ENCODE measurements around the gene CPVL.
"Not testable (repeated sequence)": the region's sequence is repeated elsewhere in the genome, so short reads cannot be mapped to it uniquely, and the experiment has no call there.

CPVL gene

DNA sequence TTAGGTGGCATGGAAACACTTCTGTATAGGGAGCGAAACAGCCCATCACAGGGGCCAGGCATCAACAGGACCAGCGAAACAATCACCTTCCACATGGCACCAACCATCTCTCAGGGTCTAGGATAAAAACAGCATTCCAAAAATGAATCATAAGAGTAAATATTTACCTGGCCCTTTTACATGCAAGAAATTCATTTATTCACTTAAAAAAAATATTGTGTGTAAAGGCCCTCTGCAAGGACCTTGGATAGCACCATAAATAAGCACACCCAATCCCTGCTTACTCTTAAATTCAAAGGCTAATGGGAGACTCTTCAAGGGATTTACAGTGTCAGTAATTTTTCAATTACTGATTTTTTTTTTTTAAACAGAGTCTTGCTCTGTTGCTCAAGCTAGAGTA, 25.4 kb downstream of the CPVL start:
- no peak for DNase-seq (ENCODE audit: low read depth in 2 of 3, low spot score in 1 of 3)

DNA sequence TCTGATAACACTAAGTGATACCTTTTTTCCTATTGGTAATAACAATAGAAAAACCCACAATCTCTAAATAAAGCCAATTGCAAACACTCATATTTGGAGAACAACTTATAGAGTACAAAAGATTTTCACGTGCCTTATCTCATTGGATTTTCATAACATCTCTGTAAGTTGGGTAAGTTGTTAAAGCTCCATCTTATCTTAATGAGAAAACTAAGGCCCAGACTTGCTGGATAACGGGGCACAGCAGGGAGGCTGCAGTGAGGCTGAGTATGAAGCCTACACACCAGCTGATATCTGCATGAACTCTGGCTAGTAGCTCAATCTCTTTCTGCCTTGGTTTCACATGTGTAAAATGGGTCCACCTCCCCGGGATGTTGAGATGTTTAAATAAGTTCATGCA, 26.8 kb downstream of the CPVL start:
- DNase-seq (ENCODE audit: low read depth in 2 of 3, low spot score in 1 of 3), result no peak

DNA sequence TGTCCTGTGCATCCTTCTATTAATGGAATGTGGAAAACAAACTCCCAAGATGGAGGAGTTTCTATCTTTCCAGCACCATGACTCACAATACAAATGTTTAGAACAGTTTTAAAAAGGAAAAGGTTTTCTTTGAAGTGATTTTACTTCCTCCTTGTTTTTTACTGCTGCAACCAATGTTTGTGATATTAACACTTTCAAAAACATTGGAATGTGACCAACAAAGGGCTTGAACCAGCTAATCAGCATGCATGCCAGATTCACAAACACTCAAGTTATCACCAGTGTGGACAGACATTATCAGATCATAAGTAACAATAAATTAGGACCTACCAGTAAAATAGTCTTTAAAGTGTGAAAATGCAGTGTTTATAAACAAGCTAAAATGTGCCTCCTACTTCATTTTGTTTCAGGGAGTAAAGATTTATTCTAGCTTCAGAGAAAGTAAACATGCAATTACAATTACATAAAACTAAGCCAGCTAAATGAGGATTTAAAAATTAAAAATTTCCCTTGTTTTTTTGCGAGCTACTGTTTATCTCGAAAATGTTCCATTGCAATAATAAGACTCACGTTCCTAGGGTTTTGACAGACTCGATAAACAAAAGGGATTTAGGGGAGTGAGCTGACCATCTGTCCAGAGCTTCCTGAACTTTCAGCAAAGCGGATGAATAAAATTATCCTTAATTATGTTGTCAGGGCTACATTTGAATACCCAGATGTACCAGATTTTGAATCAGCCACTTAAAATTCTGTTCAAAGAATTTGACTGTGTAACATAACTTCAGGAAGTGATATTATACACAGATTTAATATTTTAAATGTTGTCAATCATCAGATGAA, 29.8 kb downstream of the CPVL start:
- no peak for DNase-seq (ENCODE audit: low read depth in 2 of 3, low spot score in 1 of 3)

DNA sequence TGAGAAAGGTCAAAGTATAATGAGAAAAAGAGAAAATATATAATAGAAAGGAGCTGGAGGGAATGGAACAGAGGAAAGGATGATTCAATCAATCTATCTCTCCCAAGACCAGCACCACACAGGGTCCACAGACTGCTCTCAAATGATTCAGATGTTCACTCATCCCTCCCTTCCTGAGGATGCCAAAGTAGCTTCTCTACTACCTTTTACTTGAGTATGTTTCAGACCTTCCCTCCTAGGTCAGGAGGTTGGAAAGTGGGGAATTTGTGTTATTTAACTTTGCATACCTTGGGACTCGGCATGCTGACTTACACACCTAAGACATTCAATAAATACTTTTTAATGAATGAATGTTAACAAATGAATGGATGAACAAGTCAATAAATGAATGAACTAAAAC, 30.6 kb downstream of the CPVL start:
- DNase-seq (ENCODE audit: low read depth in 2 of 3, low spot score in 1 of 3), result no peak

DNA sequence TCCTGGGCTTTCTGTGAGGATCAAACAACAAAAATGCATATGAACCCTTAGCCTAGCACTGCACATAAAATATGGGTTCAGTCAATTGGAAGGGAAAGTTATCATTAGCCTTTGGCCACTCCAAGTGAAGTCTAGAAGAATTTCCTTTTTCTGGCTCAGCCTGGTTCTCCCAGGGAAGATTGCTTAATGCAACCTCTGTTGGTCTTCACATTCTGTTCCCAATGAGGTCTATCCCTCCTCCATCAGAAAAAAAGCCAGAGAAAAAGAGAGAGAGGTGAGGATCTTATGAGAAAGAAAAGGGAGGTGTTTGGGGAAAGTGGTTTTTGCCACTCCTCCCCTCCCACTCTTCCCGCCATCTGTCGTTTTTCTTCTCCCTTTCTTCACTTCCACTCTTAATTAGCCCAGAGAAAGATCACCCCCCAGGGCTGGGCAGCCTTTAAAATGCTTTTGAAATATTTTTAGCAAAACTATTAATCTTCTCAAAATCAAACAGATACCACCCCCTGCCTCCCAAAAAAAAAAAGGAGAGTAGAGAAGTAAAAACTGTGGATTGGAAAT, 31.1 kb downstream of the CPVL start:
- no peak for DNase-seq (ENCODE audit: low read depth in 2 of 3, low spot score in 1 of 3)

DNA sequence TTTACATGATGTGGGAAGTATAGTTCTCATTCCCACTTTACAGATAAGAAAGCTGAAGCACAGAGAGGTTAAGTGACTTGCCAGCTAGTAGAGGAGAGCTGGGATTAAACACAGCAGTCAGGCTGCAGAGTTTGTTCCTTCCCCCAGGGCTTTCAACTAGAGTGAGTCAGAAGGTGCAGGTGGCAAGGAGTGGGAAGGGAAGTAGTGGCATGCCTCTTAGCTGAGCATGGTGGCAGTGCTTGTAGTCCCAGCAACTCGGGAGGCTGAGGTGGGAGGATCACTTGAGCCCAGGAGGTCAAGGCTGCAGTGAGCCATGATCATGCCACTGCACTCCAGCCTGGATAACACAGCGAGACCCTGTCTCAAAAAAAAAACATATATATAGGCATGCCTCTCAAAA, 32.1 kb downstream of the CPVL start:
- DNase-seq (ENCODE audit: low read depth in 2 of 3, low spot score in 1 of 3), result not testable (repeated sequence)

DNA sequence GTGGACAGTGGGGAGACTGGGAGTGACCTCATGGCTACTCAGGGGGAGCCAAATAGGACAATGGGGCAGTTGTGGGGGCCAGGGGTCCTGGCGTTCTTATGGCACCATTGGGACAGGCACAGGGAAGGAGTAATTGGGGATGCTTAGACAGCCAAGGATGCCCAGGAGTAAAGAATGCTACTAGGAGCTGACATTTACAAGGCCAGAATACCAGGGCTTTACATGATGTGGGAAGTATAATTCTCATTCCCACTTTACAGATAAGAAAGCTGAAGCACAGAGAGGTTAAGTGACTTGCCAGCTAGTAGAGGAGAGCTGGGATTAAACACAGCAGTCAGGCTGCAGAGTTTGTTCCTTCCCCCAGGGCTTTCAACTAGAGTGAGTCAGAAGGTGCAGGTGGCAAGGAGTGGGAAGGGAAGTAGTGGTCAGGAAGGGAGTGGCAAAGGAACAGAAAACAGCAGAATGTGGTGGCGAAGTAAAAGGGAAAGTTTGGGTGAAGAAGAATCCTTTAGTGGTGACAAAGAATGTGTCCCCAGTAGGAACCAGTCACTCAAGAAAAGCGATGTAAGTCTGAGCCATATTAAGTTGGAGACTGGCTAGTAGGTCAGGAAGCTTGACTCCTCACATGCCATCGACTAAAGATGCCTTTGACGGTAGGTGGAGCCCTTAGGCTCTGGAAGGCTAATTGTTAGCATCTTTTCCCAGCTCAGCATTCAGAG, 32.8 kb downstream of the CPVL start:
- DNase-seq (ENCODE audit: low read depth in 2 of 3, low spot score in 1 of 3), result no peak

DNA sequence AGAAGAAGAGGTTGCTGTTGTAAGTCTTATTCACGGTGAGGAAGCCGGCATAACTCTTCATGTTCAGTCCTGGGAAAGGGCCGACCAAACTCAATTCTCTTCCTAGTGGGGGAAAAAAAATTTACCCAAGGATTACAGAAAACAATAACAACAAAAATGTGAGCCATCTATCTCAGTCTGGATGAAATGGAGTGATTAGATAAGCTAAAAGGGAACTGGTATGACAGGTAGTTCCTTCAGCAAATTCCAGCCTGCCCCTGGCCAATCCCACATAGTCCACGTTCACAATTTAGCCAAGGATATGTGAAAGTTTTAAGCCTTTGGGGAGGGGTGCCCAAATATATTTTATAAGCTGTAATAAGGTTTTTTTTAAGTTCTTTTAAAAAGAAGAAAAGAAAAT, 33.6 kb downstream of the CPVL start:
- no peak for DNase-seq (ENCODE audit: low read depth in 2 of 3, low spot score in 1 of 3)

DNA sequence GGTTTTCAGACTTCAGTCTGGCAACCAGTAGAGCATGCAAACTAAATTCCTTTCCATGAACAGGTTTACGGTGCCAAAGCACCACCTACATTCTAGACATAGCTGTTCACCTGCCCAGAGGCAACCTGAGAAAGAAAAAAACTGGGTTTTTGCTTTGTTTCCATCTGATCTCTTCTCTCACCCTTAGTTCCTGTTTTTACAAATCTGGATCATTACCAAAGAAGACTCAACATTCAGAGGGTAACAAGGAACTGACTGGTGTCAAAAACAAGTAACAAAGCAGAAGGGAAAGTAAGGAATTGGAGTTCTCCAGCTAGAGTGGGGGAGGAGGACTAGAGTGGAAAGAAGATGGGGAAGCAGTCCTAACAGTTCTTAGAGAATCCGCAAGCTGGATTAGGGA, 36.4 kb downstream of the CPVL start:
- no peak for DNase-seq (ENCODE audit: low read depth in 2 of 3, low spot score in 1 of 3)

DNA sequence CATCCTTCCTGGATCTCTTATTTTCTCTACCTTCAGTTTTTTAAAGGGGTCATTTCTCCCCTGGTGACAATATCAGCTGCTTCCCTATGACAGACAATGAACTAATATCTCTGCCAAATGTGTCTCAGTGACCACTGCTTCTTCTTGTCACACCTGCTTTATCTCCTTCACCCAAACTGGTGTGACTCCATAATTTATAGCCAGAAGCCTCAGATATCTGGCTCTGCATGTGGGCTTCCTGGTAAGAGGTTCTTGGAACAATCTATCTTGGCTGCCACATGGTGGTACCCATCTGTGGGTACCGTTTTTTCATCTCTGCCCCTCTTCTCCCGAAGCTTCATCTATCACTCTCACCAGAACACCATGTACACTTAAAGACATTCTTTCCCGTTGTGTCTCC, 37.0 kb downstream of the CPVL start:
- DNase-seq (ENCODE audit: low read depth in 2 of 3, low spot score in 1 of 3), result no peak

DNA sequence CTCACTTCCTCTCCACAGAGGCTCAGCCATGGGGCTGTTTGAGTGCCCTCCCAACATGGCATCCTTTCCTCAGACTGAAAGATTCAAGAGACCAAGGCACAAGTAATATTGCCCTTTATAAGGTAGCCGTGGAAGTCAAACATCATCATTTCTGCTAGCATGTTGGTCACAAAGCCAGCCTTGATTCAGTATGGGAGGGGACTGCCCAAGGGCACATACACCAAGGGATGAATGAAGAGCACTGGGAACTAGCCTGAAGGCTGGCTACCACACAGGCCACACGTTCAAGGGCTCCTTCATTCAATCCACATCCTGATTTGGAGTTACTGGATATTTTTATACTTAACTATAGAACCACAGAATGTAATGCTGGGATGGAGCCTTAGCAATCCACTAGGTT, 39.3 kb downstream of the CPVL start:
- DNase-seq (ENCODE audit: low read depth in 2 of 3, low spot score in 1 of 3), result no peak

DNA sequence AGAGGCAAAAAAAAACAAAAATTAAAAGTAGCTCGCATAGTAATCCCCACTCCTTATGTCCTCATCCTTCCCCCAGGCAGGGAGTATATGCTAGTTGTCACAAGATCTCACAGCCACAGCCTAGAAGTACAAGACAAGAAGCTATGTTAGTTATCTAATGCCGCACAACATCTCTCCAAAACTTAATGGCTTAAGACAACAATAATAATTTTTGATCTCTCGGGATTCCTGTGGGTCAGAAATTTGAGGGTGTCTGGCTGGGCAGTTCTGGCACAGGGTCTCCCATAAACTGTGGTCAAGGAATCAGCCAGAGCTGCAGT, 39.7 kb downstream of the CPVL start:
- no peak for DNase-seq (ENCODE audit: low read depth in 2 of 3, low spot score in 1 of 3)

DNA sequence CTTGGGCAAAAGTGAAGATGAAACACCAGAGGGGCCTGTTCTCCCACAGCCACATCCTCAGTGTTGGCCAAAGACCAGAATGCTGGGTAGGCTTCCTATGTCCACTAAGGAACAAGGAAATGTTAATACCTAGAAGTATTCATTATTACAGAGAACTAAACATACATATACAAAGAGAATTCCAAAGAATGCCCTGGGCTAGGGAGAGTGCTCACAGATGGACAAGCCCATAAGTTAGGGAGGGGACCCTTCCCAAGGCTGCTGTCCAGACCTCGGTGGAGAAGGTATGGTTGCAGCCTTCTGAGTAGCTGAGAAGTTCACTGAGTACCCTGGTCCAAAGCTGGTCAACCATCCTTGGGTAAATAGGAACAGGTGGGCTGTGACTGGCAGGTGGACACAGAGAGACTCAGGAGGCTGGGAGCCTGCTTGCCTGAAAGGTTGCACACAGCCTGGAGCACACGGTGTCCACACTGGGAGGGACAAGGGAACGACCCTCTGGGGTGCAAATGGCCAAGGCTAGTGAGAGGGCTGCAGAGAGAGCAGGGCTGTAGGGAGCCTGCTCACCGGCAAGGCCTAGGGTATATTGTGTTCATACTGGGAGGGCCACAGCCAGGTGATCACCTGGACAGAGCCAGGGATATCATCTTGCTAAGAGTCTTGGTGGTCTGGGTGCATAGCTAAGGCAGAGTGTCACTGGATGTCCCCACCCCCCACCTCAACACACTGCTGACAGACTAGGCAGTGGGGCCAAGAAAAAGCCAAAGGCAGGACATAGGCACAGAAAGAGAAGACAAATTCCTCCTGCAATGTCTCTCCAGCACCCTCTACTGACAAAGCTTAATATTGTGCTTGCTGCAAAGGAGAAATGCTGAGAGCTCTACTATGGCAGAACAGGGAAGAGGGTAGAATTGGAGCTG, 40.3 kb downstream of the CPVL start:
- peak in 1 of 3 donors; percentile 44 for DNase-seq (ENCODE audit: low read depth in 2 of 3, low spot score in 1 of 3)

DNA sequence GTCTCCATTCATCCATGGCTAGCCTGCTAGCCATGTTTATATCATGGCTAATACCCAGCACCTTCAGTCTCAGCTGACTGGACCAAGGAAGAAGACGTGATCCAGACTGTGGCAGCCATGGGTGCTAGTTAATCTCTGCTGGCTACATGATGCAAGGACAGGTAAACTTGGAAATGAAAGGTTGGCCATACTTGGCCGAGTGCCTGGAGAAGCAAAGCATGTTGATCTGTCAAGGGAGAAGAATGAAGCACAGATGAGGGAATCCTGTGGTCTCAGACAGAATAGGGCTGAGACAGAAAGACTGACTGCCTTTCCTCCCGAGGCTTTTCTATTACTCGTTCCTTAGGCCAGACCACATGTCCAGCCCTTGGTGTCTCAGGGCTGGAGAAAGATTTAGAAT, 41.1 kb downstream of the CPVL start:
- DNase-seq (ENCODE audit: low read depth in 2 of 3, low spot score in 1 of 3), result no peak

DNA sequence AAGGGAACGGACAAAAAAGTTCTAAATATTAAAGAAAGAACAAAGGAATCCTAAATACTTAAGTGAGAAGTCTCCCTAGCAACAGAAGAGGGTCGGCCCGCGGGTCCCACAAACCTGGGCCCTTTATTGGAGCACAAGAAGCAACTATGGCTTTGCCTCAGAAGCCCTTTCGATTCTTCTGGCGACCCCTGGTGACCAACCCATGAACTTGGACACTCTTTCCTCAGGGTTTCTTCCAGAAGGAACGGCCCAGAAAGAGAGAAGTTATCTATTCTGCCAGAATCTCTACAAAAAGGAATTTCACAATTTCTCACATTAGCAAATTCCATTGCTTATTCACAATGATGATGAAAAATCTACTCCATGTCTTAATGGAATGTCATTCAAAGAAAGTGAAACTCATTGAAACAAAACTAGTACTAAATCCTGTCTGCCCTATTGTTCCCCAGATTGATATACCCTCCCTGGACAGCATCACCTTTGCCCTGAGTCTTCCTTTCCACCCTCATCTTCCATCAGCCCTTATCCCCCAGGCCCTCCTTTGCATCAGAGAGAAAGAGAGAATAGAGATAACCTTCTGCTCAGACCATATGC, 43.7 kb downstream of the CPVL start:
- peak in 1 of 3 donors; percentile 37 for DNase-seq (ENCODE audit: low read depth in 2 of 3, low spot score in 1 of 3)

DNA sequence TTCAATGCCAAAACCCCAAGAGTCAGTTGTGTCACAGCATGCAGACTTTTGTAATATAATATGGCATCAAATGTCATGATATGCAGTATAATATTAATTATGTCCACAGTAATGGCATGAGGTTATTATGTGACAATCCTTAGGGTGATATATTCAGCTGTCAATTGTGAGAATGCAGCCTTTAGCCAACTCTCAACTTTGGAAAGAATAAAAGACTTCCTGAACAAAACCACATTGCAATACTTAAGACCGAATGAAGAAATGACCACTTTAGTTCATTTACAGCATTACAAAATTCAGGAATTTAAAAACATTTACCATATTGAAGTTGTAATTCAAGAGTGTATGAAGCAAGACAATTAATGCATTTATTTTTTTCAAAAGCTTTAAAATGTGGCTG, 45.4 kb downstream of the CPVL start:
- DNase-seq (ENCODE audit: low read depth in 2 of 3, low spot score in 1 of 3), result no peak

DNA sequence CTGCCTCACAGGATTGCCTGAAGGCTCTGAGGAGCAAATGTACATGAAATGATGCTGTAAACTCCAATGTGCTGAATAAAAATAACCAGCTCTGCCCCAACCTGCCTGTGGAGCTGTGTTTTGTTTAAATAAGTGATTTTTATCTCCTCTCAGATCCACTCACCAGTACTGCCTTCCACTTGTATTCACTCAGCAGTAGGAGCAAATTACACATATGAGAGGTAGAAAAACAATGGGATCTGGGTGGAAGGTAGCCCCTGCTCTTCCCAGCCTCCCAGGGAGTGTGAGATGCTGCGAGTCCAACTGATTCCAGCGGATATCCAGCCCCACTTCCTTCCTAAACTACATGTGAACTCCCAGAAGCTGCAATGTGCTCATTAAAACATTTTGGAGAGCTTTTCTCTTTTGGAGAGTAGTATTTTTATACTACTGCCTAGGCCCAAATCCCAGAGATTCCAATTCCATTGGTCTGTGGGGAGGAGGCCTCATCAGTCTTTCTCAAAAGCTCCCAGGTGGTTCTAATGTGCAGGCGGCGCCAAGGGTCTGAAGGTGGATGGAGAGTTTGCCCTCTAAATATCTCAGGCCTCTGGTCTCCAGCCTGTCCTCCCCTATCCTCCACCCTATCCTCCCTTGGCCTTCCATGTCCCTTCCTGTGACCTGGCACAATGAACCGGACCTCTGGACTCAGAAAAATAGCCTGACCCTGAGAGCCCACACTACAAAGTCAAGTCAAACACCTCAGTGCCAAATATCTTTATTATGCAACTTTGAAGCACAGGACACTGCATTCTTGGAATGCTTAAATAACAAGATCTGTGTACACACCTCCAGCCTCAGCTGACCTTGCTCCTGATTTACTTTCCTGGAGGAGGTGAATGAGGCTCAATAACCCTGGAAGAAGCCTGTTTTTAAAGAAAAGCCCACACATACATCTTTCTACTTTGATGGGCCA, 46.2 kb downstream of the CPVL start:
- DNase-seq (ENCODE audit: low read depth in 2 of 3, low spot score in 1 of 3), result no peak

DNA sequence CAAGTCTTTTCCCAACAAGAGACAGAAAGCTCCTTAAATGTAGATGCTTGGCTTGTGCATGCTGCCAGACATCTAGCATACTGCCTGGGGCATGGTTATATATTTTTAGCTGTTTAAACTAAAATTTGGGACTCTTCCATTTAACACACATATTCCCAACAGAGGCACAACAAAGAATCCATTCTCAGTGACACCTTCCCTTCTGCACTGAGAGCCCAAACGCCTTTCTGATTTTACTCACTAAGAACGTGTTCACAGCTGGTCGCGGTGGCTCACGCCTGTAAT, 49.9 kb downstream of the CPVL start:
- DNase-seq (ENCODE audit: low read depth in 2 of 3, low spot score in 1 of 3), result no peak

DNA sequence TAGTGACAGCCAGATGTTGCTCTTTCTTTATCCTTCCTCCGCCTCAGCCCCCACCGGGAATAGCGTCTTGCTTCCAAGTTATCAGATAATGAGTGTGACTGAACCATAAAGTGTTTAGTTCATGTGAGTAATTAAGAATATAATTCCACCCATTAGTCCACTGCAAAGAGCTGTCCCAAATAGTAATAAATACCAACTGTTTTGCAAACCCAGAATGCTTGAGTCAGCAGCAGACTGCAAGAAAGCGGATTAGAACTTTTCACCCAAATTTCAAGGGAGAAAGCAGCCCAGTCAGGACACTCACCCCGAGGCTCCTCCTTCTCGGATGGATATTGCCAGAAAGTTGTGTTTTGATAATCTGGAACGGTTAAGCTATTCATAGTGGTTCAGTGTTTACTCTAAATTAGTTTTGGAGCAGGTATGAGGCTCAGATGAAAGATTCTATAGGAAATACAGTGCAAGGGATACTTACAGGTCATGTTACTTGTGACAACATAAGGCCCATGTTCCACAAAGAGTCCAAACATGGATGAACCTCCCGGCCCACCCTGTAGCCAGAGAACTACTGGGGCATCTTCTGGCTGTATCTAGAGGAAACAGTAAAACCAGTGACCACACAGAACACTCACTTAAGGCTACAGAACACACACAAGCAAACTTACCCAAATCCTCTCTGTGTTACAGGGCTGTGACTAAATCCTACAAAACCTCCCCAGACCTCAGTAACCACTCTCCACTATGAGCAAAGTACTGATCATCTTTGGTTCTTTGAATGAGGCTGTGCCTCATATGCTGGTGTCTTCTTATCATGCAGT, 50.5 kb downstream of the CPVL start:
- DNase-seq (ENCODE audit: low read depth in 2 of 3, low spot score in 1 of 3), result no peak

Data from stimulated activated CD4-positive, alpha-beta T cell treated with anti-CD3 and anti-CD28 coated beads, Interleukin-12 subunit alpha, Interleukin-12 subunit beta, amount 100 ng/mL, for 48 hours (primary cell).